Brain microvascular endothelial cell (primary cell): ENCODE measurements around the gene SOD3.

Experiments used
- DNase-seq: peaks from one replicate; pipeline ENCODE4 v3.0.0-alpha.2; 2020
- H3K27ac ChIP-seq: fragments of 250-450 bp; sonication (Bioruptor Pico); 2 replicates; pipeline ENCODE4 v1.5.1; 2020; ENCODE audit warnings: mild to moderate bottlenecking, moderate library complexity
- H3K27me3 ChIP-seq: fragments of 250-450 bp; sonication (Bioruptor Pico); replicated peaks from 2 replicates; pipeline ENCODE4 v1.5.1; 2020; ENCODE audit warnings: mild to moderate bottlenecking
- H3K36me3 ChIP-seq: fragments of 250-450 bp; sonication (Bioruptor Pico); replicated peaks from 2 replicates; pipeline ENCODE4 v1.5.1; 2020; ENCODE audit warnings: mild to moderate bottlenecking
- H3K4me3 ChIP-seq: 2 replicates; pipeline ENCODE4 v1.5.1; 2011; ENCODE audit warnings: low read depth, mild to moderate bottlenecking, control low read depth, low read length, moderate library complexity
- CTCF ChIP-seq: IDR thresholded peaks from 2 replicates; pipeline ENCODE4 v1.5.1; 2011; ENCODE audit warnings: low read depth, mild to moderate bottlenecking, moderate library complexity, low read length, control low read depth, inconsistent platforms; ENCODE audit errors: missing control alignments
- in situ Hi-C: cut with HindIII; loops from 2 replicates; pipeline ENCODE4 v1.10.0; 2017; ENCODE audit warnings: low sequenced_read_pairs, low pct_ligation_motif_present

Gene SOD3

GRCh38 chr4:24806206-24806990 is 11.0 kb downstream of the SOD3 start:
- in situ Hi-C loops: no loop called here
- DNase-seq: no peak
- H3K27me3 ChIP-seq: no peaks in the 10 kb centered on the region
- no peak overlapping the region for H3K4me3 ChIP-seq
- no peaks in the 10 kb centered on the region for H3K36me3 ChIP-seq
- H3K27ac ChIP-seq: no peak overlapping the region
- no peak for TF ChIP-seq CTCF

- Histone ChIP-seq H3K36me3 (no peaks in the 10 kb centered on the region), H3K27ac (no peak overlapping the region), H3K4me3 (no peak overlapping the region), H3K27me3 (no peaks in the 10 kb centered on the region)
- in situ Hi-C loops: no loop called here
- no peak for TF ChIP-seq CTCF
- DNase-seq: no peak
These were observed 12.2 kb downstream of the SOD3 start for GRCh38 chr4:24807611-24808010.

- no peak overlapping the region for H3K27ac ChIP-seq
- DNase-seq: no peak
- in situ Hi-C loops: no loop called here
- no peak for TF ChIP-seq CTCF
- H3K36me3 ChIP-seq: no peaks in the 10 kb centered on the region
- H3K4me3 ChIP-seq: no peak overlapping the region
- no peaks in the 10 kb centered on the region for H3K27me3 ChIP-seq
These were observed 12.9 kb downstream of the SOD3 start for GRCh38 chr4:24808261-24808660.

- in situ Hi-C loops: no loop called here
- H3K4me3 ChIP-seq: no peak overlapping the region
- H3K27me3 ChIP-seq: no peaks in the 10 kb centered on the region
- no peaks in the 10 kb centered on the region for H3K36me3 ChIP-seq
- no peak for TF ChIP-seq CTCF
- no peak overlapping the region for H3K27ac ChIP-seq
- no peak for DNase-seq
These were observed 13.6 kb downstream of the SOD3 start for GRCh38 chr4:24808955-24809354.

GRCh38 chr4:24809376-24809775 is 14.0 kb downstream of the SOD3 start:
- Histone ChIP-seq H3K36me3 (no peaks in the 10 kb centered on the region), H3K27ac (no peak overlapping the region), H3K27me3 (no peaks in the 10 kb centered on the region), H3K4me3 (no peak overlapping the region)
- TF ChIP-seq CTCF: peak; percentile 42
- DNase-seq: no peak
- in situ Hi-C loops: no loop called here
